Vagina (tissue), 2 donors: ENCODE results near the gene TNRC18.

Experiments
- POLR2A ChIP-seq, 2 donors: fragments of 450-650 bp; IDR thresholded peaks; one replicate each; pipeline ENCODE4 v1.6.1; 2017; ENCODE audit warnings: antibody characterized with exemption in 2 of 2, mild to moderate bottlenecking in 2 of 2, moderate library complexity in 2 of 2
- POLR2AphosphoS5 ChIP-seq, 2 donors: sonication (generic); formaldehyde crosslinking; IDR thresholded peaks; one replicate each; pipeline ENCODE4 v1.9.0; 2017; ENCODE audit warnings: antibody characterized with exemption in 2 of 2, mild to moderate bottlenecking in 2 of 2, low read depth in 1 of 2; ENCODE audit not compliant: insufficient read depth in 1 of 2
- TF ChIP-seq, protein P1 (sequence below), 3 experiments: fragments of 450-650 bp in 2 of 3; fragments of 200-600 bp in 1 of 3; sonication (generic) in 1 of 3; IDR thresholded peaks; one replicate each; pipeline ENCODE4 v1.5.1; 2017 to 2019; ENCODE audit warnings: antibody characterized with exemption in 3 of 3, mild to moderate bottlenecking in 2 of 3, moderate library complexity in 2 of 3

DNA sequence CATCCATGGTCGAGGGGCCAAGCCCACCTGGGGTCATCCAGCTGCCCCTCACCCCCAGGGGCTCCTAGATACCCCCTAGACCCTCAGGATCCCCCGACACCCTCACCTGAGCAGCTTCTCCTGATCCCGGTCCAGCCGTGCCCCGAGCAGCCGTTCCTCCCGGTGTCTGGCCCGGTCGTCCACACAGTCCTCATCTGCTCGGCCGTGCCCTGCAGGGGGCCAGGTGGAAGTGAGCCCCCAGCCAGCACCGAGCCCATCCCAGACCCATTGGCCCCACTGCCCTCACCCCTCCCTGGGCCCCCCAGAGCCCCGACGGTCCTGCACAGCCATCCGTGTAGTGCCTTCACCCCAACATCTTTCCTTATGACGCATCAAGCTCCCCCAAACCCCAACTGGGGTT, 45.8 kb downstream of the TNRC18 start:
- TF ChIP-seq, protein P1, sequence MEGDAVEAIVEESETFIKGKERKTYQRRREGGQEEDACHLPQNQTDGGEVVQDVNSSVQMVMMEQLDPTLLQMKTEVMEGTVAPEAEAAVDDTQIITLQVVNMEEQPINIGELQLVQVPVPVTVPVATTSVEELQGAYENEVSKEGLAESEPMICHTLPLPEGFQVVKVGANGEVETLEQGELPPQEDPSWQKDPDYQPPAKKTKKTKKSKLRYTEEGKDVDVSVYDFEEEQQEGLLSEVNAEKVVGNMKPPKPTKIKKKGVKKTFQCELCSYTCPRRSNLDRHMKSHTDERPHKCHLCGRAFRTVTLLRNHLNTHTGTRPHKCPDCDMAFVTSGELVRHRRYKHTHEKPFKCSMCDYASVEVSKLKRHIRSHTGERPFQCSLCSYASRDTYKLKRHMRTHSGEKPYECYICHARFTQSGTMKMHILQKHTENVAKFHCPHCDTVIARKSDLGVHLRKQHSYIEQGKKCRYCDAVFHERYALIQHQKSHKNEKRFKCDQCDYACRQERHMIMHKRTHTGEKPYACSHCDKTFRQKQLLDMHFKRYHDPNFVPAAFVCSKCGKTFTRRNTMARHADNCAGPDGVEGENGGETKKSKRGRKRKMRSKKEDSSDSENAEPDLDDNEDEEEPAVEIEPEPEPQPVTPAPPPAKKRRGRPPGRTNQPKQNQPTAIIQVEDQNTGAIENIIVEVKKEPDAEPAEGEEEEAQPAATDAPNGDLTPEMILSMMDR (IDR thresholded peaks at IDR 0.05), result no peak
- TF ChIP-seq POLR2A (IDR thresholded peaks at IDR 0.05) (no peak), POLR2AphosphoS5 (IDR thresholded peaks at IDR 0.05; ENCODE audit: insufficient read depth in 1 of 2, low read depth in 1 of 2) (no peak)
